Prostate gland (tissue), 2 donors: Measurements from ENCODE around the gene RESF1. TPM values are rescaled to one million over a fixed set of nuclear protein-coding genes. Genes with fewer than 3 reads are reported as not detected.

Experiments used
- DNase-seq: peaks from one replicate; pipeline ENCODE4 v3.0.0-alpha.2; 2019; ENCODE audit warnings: low spot score
- H3K27ac ChIP-seq, 2 donors: fragments of 200-600 bp; sonication (generic); 2 replicates each; pipeline ENCODE4 v1.5.1; 2017 to 2019
- H3K27me3 ChIP-seq: fragments of 200-600 bp; sonication (generic); replicated peaks from 2 replicates; pipeline ENCODE4 v1.5.1; 2019; ENCODE audit not compliant: insufficient read depth
- H3K36me3 ChIP-seq, 2 donors: fragments of 200-600 bp; sonication (generic); 1 replicate in 1 of 2; 2 replicates in 1 of 2; pipeline versions ENCODE4 v1.5.1 to v1.8.1; 2017 to 2019
- H3K4me1 ChIP-seq: fragments of 200-600 bp; sonication (generic); replicated peaks from 2 replicates; pipeline ENCODE4 v1.5.1; 2019
- H3K4me3 ChIP-seq, 2 donors: fragments of 200-600 bp; sonication (generic); 2 replicates each; pipeline ENCODE4 v1.5.1; 2017 to 2019
- H3K9me3 ChIP-seq: fragments of 200-600 bp; sonication (generic); 2 replicates; pipeline ENCODE4 v1.5.1; 2017
- POLR2A ChIP-seq: fragments of 450-650 bp; IDR thresholded peaks from one replicate; pipeline ENCODE4 v1.6.1; 2016; ENCODE audit warnings: antibody characterized with exemption, mild to moderate bottlenecking
- POLR2AphosphoS5 ChIP-seq: sonication (generic); formaldehyde crosslinking; IDR thresholded peaks from one replicate; pipeline ENCODE4 v1.6.1; 2017; ENCODE audit warnings: antibody characterized with exemption
- WGBS: methylation state at CpG from one replicate; pipeline ENCODE4 v1.1.5; 2018; 5-methylcytosine and 5-hydroxymethylcytosine counted together
- intact Hi-C: fragments of 100-400 bp; cut with DNase I; formaldehyde crosslinking; loops from one replicate; pipeline ENCODE4 v1.14.2; 2022
- total RNA-seq, 2 donors: library from RNA; depleted of rRNA; stranded (reverse); fragments of >200 nt; gene quantifications; one replicate each; pipeline ENCODE4 v1.1.0, GENCODE V29; 2016
- TF ChIP-seq, protein P1 (sequence below), 4 experiments: fragments of 200-600 bp in 2 of 4; fragments of 450-650 bp in 2 of 4; sonication (generic) in 2 of 4; IDR thresholded peaks; 1 replicate in 3 of 4; 2 replicates in 1 of 4; pipeline ENCODE4 v1.5.1; 2016 to 2019; ENCODE audit warnings: antibody characterized with exemption in 4 of 4, mild to moderate bottlenecking in 2 of 4, moderate library complexity in 2 of 4

RESF1 gene
- total RNA-seq, 2 donors from 2014 or later = 27.6 to 97.7 TPM

- Histone ChIP-seq H3K9me3 (no peaks in the 10 kb centered on the region), H3K36me3 (no peaks in the 10 kb centered on the region), H3K27ac (no peak overlapping the region), H3K27me3 (no peaks in the 10 kb centered on the region), H3K4me3 (no peak overlapping the region), H3K4me1 (no peaks in the 10 kb centered on the region)
- no peak for DNase-seq
- 91% methylated on average over 15 of the region's 15 CpGs for WGBS
- TF ChIP-seq, protein P1, sequence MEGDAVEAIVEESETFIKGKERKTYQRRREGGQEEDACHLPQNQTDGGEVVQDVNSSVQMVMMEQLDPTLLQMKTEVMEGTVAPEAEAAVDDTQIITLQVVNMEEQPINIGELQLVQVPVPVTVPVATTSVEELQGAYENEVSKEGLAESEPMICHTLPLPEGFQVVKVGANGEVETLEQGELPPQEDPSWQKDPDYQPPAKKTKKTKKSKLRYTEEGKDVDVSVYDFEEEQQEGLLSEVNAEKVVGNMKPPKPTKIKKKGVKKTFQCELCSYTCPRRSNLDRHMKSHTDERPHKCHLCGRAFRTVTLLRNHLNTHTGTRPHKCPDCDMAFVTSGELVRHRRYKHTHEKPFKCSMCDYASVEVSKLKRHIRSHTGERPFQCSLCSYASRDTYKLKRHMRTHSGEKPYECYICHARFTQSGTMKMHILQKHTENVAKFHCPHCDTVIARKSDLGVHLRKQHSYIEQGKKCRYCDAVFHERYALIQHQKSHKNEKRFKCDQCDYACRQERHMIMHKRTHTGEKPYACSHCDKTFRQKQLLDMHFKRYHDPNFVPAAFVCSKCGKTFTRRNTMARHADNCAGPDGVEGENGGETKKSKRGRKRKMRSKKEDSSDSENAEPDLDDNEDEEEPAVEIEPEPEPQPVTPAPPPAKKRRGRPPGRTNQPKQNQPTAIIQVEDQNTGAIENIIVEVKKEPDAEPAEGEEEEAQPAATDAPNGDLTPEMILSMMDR (IDR thresholded peaks at IDR 0.05) = no peak
- TF ChIP-seq POLR2AphosphoS5 (no peak), POLR2A (no peak)
- intact Hi-C loops = no loop called here
Observed at GRCh38 chr12:31989571-31990362, 30.6 kb downstream of the RESF1 start.

DNA sequence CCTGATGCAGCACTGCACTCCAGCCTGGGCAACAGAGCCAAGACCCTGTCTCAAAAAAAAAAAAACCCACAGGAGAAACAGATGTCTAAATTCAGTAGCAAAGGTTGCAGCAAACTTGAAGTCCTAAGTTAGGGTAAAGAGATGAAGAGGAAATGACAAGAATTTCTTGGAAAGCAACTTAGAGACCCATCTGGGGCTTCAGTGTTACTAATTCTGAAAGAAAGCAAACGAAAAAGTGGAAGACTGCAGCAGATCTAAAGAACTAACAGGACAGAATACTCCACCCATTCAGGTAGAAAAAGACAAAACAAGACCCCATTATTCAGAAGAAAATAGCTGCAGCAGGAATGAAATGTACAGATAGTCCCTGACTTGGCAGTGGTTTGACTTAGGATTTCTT lies 31.9 kb downstream of the RESF1 start:
- H3K4me3 ChIP-seq = no peak overlapping the region
- no peaks in the 10 kb centered on the region for H3K9me3 ChIP-seq
- no peak overlapping the region for H3K27ac ChIP-seq
- no peak for DNase-seq
- peaks cover 0 to under 1% of the 10 kb centered on the region in 2 donors for H3K36me3 ChIP-seq
- no peaks in the 10 kb centered on the region for H3K27me3 ChIP-seq
- intact Hi-C loops = no loop called here
- 92% methylated on average over 1 of the region's 1 CpG for WGBS
- TF ChIP-seq, protein P1 (IDR thresholded peaks at IDR 0.05) = no peak
- TF ChIP-seq POLR2AphosphoS5 (no peak), POLR2A (no peak)
- no peaks in the 10 kb centered on the region for H3K4me1 ChIP-seq

- Histone ChIP-seq H3K27ac (no peak overlapping the region), H3K9me3 (no peaks in the 10 kb centered on the region), H3K27me3 (no peaks in the 10 kb centered on the region), H3K36me3 (peaks cover 1 to 5% of the 10 kb centered on the region in 2 donors), H3K4me3 (no peak overlapping the region), H3K4me1 (no peaks in the 10 kb centered on the region)
- TF ChIP-seq POLR2AphosphoS5 = no peak
- TF ChIP-seq, protein P1 (IDR thresholded peaks at IDR 0.05) = no peak
- TF ChIP-seq POLR2A = no peak
- intact Hi-C loops = no loop called here
- DNase-seq = no peak
- 99% methylated on average over 2 of the region's 2 CpGs for WGBS
Observed at GRCh38 chr12:31991815-31992214, 32.6 kb downstream of the RESF1 start.

DNA sequence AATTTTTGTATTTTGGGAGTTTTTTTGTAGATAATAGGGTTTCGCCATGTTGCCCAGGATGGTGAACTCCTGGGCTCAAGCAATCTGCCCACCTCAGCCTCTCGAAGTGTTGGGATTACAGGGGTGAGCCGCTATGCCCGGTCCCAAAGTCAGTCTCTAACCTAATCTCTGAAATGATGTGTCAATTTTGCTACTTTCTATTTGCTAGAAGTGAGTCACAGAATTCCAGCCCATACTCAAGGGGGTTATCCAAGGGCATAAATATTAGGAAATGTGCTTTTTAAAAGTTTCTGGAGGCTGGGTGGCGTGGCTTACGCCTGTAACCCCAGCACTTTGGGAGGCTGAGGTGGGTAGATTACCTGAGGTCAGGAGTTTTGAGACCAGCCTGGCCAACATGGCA lies 40.5 kb downstream of the RESF1 start:
- Histone ChIP-seq H3K9me3 (no peaks in the 10 kb centered on the region), H3K27ac (no peak overlapping the region), H3K4me1 (no peaks in the 10 kb centered on the region), H3K27me3 (no peaks in the 10 kb centered on the region), H3K4me3 (no peak overlapping the region), H3K36me3 (peaks cover 5 to 10% of the 10 kb centered on the region in 2 donors)
- no peak for DNase-seq
- 98% methylated on average over 6 of the region's 6 CpGs for WGBS
- TF ChIP-seq POLR2AphosphoS5 (no peak), POLR2A (no peak)
- TF ChIP-seq, protein P1 (IDR thresholded peaks at IDR 0.05) = no peak
- intact Hi-C loops = no loop called here
